Measurements from ENCODE around the gene TPBG.

- TF ChIP-seq CTCF (IDR thresholded peaks at IDR 0.05), result no peak
- TF ChIP-seq POLR2A (IDR thresholded peaks at IDR 0.05), result no peak
Measured at GRCh38 chr6:82353848-82354247, 9.8 kb upstream of the TPBG start.
